Activated CD4-positive, alpha-beta memory T cell treated with anti-CD3 and anti-CD28 coated beads, Interleukin-2, amount 10 ng/mL, durations not matched to agents 7 days and 5 days (primary cell): Measurements from ENCODE around the gene PRAC1. TPM values are rescaled to one million over a fixed set of nuclear protein-coding genes. Genes with fewer than 3 reads are reported as not detected.

ENCODE experiments used
- CTCF ChIA-PET: fragments of 350-600 bp; sonication (Branson Sonifier 250); formaldehyde crosslinking; loops from one replicate; lab custom pipeline; 2021; ENCODE audit warnings: antibody characterized with exemption, inconsistent platforms; lab: Charles Lee
- POLR2A ChIA-PET: fragments of 350-600 bp; sonication (Branson Sonifier 250); formaldehyde crosslinking; loops from one replicate; lab custom pipeline; 2021; ENCODE audit warnings: antibody characterized with exemption; lab: Charles Lee
- DNase-seq: peaks from one replicate; pipeline ENCODE4 v3.0.0-alpha.2; 2020
- H3K27ac Mint-ChIP-seq: one replicate; pipeline ENCODE4 v1.8.0; 2021; ENCODE audit warnings: mild to moderate bottlenecking, mixed read lengths
- H3K27me3 Mint-ChIP-seq: one replicate; pipeline ENCODE4 v1.8.0; 2021; ENCODE audit warnings: mixed read lengths
- H3K36me3 Mint-ChIP-seq: one replicate; pipeline ENCODE4 v1.8.0; 2021; ENCODE audit warnings: low read depth, mixed read lengths
- H3K4me1 Mint-ChIP-seq: one replicate; pipeline ENCODE4 v1.8.0; 2021; ENCODE audit warnings: mixed read lengths
- H3K4me3 Mint-ChIP-seq: one replicate; pipeline ENCODE4 v1.8.0; 2021; ENCODE audit warnings: mild to moderate bottlenecking, mixed read lengths
- H3K9me3 Mint-ChIP-seq: one replicate; pipeline ENCODE4 v1.8.0; 2021; ENCODE audit warnings: mixed read lengths
- total RNA-seq, 2 experiments: library from RNA; stranded (reverse); gene quantifications; one replicate each; pipeline ENCODE4 v1.2.3, GENCODE V29; 2021

Gene PRAC1
- total RNA-seq, 2 experiments from 2014 or later = not detected

DNA sequence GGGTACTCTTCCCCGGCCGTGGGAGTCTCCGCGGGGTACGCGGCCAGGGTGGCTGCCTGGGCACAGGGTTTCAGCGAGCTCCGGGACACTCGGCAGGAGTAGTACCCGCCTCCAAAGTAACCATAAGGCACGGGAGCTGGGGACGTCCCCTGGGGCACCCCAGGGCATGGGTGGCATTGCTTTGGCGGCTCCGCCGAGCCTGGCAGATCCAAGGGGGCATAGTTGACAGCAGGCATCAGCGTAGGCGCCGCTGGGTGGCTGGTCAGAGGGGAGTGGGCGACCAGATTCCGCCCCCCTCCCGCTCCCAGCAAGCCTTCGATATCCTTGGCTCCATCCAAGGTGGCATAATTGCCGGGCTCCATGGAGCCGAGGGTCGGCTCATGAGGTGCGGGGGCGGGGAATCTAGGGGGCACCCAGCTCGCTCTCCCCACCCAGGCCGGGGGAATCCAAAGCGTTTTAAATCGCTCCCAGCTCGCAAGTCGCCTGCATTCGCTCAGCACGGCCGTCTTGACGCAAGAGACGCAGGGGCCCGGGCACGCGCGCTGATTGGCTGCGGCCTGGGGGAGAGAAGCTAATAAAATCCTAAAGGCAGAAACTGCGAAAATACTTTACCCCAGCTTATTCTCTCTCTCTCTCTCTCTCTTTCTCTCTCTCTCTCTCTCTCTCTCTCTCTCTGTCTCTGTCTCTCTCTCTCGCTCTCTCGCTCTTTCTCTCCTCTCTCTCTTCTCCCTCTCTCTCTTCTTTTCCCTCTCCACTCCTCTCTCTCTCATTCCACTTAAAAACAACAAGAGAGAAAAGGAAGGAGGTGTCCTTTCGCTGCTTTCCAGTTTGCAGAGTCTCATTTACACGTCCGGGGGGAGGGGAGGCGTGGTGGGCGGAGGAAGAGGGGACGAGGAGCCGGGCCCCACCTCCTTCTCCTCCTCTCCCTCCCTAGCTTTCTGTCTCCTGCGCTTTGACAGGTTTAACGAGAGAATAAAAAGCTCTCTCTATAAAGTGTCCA lies 6.2 kb upstream of the PRAC1 start, which contains the start of gene HOXB13:
HOXB13 (minus strand) TSS at position 519 of the 1,000 bp plus-strand sequence; CDS start at position 362, 157 bp downstream.
- POLR2A ChIA-PET = interaction anchor here (1.4 kb wide), 1 partner anchor 8 kb away, joined by 3 read pairs; no protein-coding TSS in a partner anchor

DNA sequence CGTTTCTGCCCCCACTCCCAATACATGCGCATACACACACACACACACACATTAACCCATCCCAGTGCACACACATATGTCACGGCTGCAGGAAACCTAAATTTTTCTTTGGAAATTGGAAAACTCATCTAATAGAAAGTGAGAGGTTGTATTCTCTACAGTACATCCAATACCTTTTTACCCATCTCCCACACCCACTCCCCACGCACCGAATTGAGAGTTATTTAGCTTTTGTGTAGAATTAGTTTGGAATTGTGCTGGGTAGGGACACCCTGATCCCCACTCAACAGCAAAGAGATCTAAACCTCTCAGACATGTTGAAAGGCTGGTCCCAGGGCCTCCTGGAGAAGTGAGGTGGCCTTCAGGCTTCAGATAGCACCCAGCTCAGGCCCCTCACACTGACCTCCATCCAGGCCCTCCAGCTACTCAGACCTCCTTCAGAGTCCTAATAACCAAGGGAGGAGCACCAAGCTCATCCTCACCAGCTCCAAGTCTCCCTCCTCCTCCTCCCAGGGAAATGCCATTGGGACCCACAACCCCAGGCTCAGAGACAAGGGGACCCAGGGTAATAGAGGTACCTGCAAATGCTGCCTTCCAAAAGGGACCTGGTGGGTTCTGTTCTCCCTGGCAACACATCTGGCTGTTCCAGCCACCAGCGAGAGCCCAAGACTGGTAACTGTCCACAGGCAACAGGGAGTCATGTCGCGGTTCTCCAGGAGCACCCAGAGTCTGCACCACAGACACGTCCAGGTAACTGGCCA lies 5.3 kb upstream of the PRAC1 start:
- H3K27ac Mint-ChIP-seq = no peak overlapping the region
- no peaks in the 10 kb centered on the region for H3K9me3 Mint-ChIP-seq
- peaks cover 97% of the 10 kb centered on the region for H3K27me3 Mint-ChIP-seq
- POLR2A ChIA-PET = no interaction called here
- CTCF ChIA-PET = interaction anchor here (1.4 kb wide), 1 partner anchor 152 kb away, joined by 5 read pairs; no protein-coding TSS in a partner anchor
- no peak overlapping the region for H3K4me3 Mint-ChIP-seq
- H3K36me3 Mint-ChIP-seq = no peaks in the 10 kb centered on the region
- peaks cover 32% of the 10 kb centered on the region for H3K4me1 Mint-ChIP-seq
- DNase-seq = no peak

More for the DNA sequence above, 6.2 kb upstream of the PRAC1 start, which contains the start of gene HOXB13:
- peaks cover 31% of the 10 kb centered on the region for H3K4me1 Mint-ChIP-seq
- H3K27me3 Mint-ChIP-seq = peaks cover 95% of the 10 kb centered on the region
- H3K27ac Mint-ChIP-seq = no peak within 1 kb of the TSS
- H3K9me3 Mint-ChIP-seq = no peaks in the 10 kb centered on the region
- no peak within 1 kb of the TSS for H3K4me3 Mint-ChIP-seq
- no peaks in the 10 kb centered on the region for H3K36me3 Mint-ChIP-seq
- CTCF ChIA-PET = interaction anchor here (1.4 kb wide), 1 partner anchor 151 kb away, joined by 5 read pairs; no protein-coding TSS in a partner anchor
- DNase-seq = no peak

DNA sequence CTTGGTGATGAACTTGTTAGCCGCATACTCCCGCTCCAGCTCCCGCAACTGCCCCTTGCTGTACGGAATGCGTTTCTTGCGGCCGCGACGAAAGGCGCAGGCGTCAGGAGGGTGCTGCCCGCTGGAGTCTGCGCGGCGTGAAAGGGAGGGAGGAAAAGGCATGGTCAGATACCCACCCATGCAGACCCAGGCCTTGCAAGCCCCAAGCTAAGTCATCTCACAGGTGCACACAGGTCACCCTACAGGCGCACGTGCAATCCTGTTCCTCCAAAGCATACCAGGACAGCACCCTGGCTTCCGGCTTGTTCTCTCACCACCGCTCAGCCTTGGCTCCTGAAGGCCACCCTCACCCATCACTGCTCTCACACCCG lies 4.6 kb upstream of the PRAC1 start:
- Mint-ChIP-seq H3K9me3 (no peaks in the 10 kb centered on the region), H3K36me3 (no peaks in the 10 kb centered on the region), H3K4me1 (peaks cover 33% of the 10 kb centered on the region), H3K4me3 (no peak overlapping the region), H3K27me3 (peaks cover 97% of the 10 kb centered on the region), H3K27ac (no peak overlapping the region)
- ChIA-PET POLR2A (interaction anchor here (1.2 kb wide), 1 partner anchor 43 kb away, joined by 3 read pairs; no protein-coding TSS in a partner anchor), CTCF (no interaction called here)
- DNase-seq = no peak

DNA sequence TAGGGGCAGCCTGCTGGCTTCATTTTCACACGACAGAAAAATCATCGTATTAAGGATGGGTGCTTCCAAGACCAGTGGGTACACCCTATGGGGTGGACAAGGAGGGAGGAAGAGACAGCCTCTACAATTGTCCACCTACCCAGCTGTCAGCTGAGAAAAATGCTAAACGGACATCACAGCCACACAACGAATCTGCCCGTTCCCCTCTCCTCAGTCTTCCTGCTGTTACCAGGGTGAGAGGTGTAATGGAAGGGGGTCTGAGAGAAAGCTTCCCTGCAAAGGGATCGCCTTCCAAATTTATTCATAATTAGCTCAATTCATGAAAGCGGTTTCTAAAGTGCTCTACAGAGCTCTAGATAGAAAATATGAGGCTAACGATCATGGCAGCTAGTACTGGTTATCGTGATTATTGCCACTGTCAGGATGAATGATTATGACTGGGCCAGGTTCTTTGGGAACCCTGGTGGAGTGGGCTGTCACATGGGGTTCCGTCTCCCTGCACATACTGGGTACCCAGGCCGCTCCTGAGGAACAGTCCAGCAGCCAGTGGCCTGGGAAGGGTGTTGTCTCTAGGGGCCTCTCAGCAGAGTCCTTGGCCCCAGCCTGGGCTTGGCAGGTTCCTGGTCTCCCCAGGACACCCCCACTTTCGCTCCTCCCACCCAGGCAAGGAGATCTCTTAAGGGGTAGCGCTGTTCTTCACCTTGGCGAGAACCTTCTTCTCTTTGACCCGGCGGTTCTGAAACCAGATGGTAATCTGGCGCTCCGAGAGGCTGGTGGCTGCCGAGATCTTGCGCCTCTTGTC lies 4.0 kb upstream of the PRAC1 start:
- POLR2A ChIA-PET = interaction anchor here (1.2 kb wide), 2 partner anchors 43 to 65 kb away, joined by 3 read pairs; no protein-coding TSS in a partner anchor
- Mint-ChIP-seq H3K4me3 (no peak overlapping the region), H3K36me3 (no peaks in the 10 kb centered on the region), H3K4me1 (peaks cover 33% of the 10 kb centered on the region), H3K9me3 (no peaks in the 10 kb centered on the region), H3K27me3 (peaks cover 94% of the 10 kb centered on the region), H3K27ac (no peak overlapping the region)
- no peak for DNase-seq
- CTCF ChIA-PET = interaction anchor here (0.7 to 1.8 kb wide), 2 partner anchors 30 to 158 kb away, joined by 3 to 6 read pairs; no protein-coding TSS in a partner anchor

DNA sequence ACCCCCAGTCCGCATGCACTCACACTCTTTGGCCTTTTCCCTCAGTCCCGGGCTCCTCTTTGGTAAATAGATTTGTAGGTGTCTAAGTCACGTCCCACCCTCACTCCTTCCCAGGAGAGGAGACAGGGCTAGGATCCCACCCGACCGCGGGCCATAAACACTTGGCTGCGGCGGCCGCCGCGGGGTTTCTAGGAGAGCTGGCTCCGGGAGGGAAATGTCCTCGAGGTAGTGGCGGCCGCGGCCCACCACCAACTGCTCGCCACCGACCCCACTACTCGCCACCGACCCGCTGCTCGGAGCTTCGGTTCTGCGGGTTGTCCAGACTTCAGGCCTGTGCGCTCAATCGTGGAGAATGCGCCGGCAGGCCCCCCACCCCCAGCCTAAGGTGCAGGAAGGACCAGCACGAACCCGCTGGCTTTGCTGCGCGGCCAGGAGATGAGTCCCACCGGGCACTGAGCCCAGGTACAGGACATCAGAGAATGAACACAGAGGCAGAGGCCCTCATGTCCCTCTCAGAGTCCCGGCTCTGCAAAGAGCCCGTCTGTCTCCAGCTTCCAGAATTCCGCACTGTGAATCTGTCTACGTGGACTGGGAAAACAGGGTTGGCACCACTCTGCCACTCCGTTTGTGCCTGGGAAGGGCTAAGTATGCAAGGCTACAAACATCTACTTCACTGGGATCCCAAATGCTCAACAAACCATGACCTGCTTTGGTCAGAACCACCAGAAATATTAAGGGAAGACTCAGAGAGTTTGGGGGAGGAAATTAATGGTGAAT lies 3.2 kb upstream of the PRAC1 start:
- H3K4me3 Mint-ChIP-seq = no peak overlapping the region
- CTCF ChIA-PET = interaction anchor here (0.6 to 3.1 kb wide), 15 partner anchors 12 to 707 kb away, joined by 3 to 31 read pairs (median 6); no protein-coding TSS in a partner anchor
- H3K9me3 Mint-ChIP-seq = no peaks in the 10 kb centered on the region
- no peak overlapping the region for H3K27ac Mint-ChIP-seq
- H3K4me1 Mint-ChIP-seq = peaks cover 33% of the 10 kb centered on the region
- peaks cover 96% of the 10 kb centered on the region for H3K27me3 Mint-ChIP-seq
- no peak for DNase-seq
- H3K36me3 Mint-ChIP-seq = no peaks in the 10 kb centered on the region
- POLR2A ChIA-PET = interaction anchor here (1.0 to 2.1 kb wide), 5 partner anchors 10 to 66 kb away, joined by 3 to 4 read pairs (median 3); no protein-coding TSS in a partner anchor

DNA sequence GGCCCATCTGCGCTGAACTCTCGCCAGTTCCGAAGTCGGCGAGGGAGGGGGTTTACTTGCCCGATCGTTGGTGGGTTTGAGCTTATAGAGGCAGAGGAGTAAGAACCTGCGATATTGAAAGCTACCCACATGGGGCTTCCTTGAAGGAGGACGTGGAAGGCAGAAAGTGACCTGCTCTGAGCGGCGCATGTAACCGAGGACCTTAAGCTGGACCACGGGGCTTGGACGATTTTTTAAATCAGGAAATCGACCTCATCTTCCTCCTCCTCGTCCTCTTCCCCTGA lies 2.6 kb upstream of the PRAC1 start:
- ChIA-PET POLR2A (interaction anchor here (1.0 to 2.1 kb wide), 5 partner anchors 11 to 111 kb away, joined by 3 to 4 read pairs (median 3); no protein-coding TSS in a partner anchor), CTCF (interaction anchor here (0.6 to 3.1 kb wide), 15 partner anchors 12 to 706 kb away, joined by 3 to 31 read pairs (median 6); no protein-coding TSS in a partner anchor)
- Mint-ChIP-seq H3K27me3 (peaks cover 96% of the 10 kb centered on the region), H3K36me3 (no peaks in the 10 kb centered on the region), H3K27ac (no peak overlapping the region), H3K9me3 (no peaks in the 10 kb centered on the region), H3K4me3 (no peak overlapping the region), H3K4me1 (peaks cover 36% of the 10 kb centered on the region)
- DNase-seq = no peak

DNA sequence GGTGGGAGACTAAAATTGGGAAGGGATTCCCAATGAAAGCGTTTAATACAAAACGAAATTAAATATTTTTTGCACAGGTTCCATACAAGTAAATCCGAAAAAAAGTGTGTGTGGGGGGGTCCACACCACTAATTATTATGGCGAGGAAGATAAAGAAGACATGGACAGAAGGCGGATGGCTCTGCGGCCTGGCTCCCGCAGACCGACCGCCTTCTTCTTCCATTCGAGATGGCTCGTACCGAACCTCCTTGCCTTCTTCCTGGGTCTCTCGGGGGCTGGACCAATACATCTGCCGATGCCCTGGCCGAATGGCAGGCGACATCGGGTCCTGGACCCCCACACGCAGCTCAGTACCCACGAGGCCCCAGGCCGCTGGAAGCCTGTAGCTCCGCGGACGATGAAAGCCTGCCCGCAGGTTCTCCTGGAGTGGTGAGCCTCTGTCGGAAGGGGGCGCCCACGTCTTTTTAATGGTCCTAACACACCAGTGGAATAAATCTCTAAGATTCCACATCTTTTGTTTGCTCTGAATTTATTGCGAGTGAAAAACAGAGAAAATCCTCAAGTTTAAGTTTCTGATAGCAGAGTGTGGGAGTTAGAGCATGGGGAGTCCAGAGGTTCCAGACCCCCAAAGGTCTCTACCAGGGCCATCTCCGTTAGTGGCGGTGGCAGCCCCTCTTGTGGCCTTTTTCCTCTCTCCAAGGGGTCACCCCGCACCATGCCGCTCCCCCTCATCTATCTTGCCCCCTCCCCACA lies 2.1 kb upstream of the PRAC1 start:
- Mint-ChIP-seq H3K4me3 (no peak overlapping the region), H3K27me3 (peaks cover 96% of the 10 kb centered on the region), H3K36me3 (no peaks in the 10 kb centered on the region), H3K27ac (no peak overlapping the region), H3K4me1 (peaks cover 36% of the 10 kb centered on the region), H3K9me3 (no peaks in the 10 kb centered on the region)
- POLR2A ChIA-PET = interaction anchor here (1.0 to 2.1 kb wide), 6 partner anchors 11 to 154 kb away, joined by 3 to 7 read pairs (median 3); no protein-coding TSS in a partner anchor
- CTCF ChIA-PET = interaction anchor here (0.7 to 3.1 kb wide), 32 partner anchors 8 to 331 kb away, joined by 3 to 31 read pairs (median 4); partner anchors contain the start of genes CALCOCO2 and SNF8
- peak; percentile 82 for DNase-seq

DNA sequence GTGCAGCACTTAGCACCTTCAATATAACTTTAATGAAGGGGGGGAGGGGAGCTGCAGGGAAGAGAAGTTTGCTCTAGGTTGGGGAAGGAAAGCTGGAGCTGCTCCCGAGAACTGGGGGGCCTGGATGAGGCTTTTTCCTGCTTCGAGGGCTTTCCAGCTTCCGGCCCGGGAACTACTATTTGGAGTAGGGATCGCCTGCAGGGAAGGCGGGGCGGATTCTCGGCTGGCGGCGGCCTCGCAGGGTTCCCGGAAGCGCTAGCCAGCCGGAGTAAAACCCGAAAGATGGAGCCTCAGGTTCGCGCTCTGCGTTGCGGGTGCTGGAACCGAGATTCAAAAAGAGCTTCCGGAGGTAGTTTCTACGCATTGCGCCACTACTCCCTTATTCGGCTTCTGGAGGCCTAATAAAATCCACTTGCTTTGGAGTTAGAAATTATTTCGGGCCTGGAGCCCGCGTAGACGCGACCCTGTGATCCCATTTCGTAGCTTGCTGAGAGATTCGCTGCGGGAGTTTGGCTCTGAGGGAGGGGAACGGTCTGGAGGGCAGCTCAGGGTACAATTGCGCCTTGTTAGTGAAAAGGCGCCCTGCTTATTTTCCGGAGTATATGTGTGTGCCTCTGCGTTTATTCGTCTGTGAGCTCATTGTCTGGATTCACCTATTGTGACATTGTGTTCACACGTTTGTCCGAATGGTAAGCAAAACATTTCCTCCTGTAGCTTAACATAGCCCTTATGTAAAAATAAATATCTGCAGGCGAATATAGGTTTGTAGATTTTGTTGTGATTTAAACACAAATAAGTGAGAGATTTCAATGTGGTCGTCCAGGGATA lies 1.3 kb upstream of the PRAC1 start:
- H3K27ac Mint-ChIP-seq = peak overlapping the region; percentile 36
- H3K9me3 Mint-ChIP-seq = no peaks in the 10 kb centered on the region
- H3K4me3 Mint-ChIP-seq = peak overlapping the region; percentile 14
- H3K4me1 Mint-ChIP-seq = peaks cover 38% of the 10 kb centered on the region
- no peaks in the 10 kb centered on the region for H3K36me3 Mint-ChIP-seq
- CTCF ChIA-PET = interaction anchor here (0.7 to 3.1 kb wide), 31 partner anchors 9 to 309 kb away, joined by 3 to 31 read pairs (median 4); partner anchors contain the start of genes CALCOCO2 and SNF8
- no peak for DNase-seq
- peaks cover 96% of the 10 kb centered on the region for H3K27me3 Mint-ChIP-seq
- POLR2A ChIA-PET = interaction anchor here (1.0 to 2.1 kb wide), 4 partner anchors 12 to 155 kb away, joined by 3 to 7 read pairs (median 4); no protein-coding TSS in a partner anchor

DNA sequence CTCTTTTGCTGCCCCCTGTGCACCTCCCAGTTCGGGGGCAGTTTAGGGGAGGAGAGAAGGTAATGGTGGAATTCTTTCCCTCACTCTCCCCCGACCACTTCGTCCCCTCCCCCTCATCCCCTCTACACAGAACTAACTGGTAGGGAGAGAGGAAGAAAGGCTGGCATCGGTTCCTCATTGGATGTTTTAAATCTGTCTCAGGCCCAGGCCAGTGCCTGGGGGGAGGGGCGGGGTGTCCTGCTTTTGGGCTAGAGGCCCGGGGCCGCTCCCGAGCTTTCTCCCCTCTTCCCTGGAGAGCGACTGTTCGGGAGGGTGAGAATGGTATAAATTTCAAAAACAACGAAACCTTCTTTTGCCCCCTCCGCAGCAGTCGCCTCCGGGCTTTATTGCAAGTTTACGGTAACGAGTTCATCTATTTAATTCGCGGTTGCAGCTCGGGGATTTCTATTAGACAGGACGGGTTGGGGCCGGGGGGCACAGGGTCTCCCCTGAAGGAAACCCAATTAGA lies 651 bp upstream of the PRAC1 start, which contains the start of gene PRAC2:
PRAC2 (plus strand) TSS at position 271 of the 508 bp plus-strand sequence. CDS start 1,226 bp downstream, outside the sequence.
- CTCF ChIA-PET = interaction anchor here (1.1 to 3.1 kb wide), 9 partner anchors 10 to 162 kb away, joined by 3 to 31 read pairs (median 10); no protein-coding TSS in a partner anchor
- Mint-ChIP-seq H3K4me3 (peak within 1 kb of the TSS; percentile 14), H3K4me1 (peaks cover 41% of the 10 kb centered on the region), H3K36me3 (no peaks in the 10 kb centered on the region), H3K27ac (peak within 1 kb of the TSS; percentile 36), H3K9me3 (no peaks in the 10 kb centered on the region), H3K27me3 (peaks cover 96% of the 10 kb centered on the region)
- no peak for DNase-seq
- POLR2A ChIA-PET = interaction anchor here (1.0 to 2.1 kb wide), 3 partner anchors 13 to 156 kb away, joined by 3 to 7 read pairs (median 4); no protein-coding TSS in a partner anchor
